NCI-H2171 treated with DMSO at 0.1 percent for 48 hours (cell line): ENCODE measurements around the gene PSKH1.
"Not testable (repeated sequence)": the region's sequence is repeated elsewhere in the genome, so short reads cannot be mapped to it uniquely, and the experiment has no call there.

Source experiments
- DNase-seq: peaks from one replicate; lab custom pipeline; 2025; lab: John Stamatoyannopoulos, UW

PSKH1 gene

GRCh38 chr16:67926181-67926750, 33.2 kb downstream of the PSKH1 start:
- peak; percentile 98 for DNase-seq

GRCh38 chr16:67927131-67927941, 34.3 kb downstream of the PSKH1 start:
- DNase-seq = no peak

- no peak for DNase-seq
Observed at GRCh38 chr16:67928147-67928546, 35.1 kb downstream of the PSKH1 start.

- peak; percentile 70 for DNase-seq
Observed at GRCh38 chr16:67928561-67929364, 35.7 kb downstream of the PSKH1 start.

GRCh38 chr16:67930191-67930590, 37.1 kb downstream of the PSKH1 start:
- no peak for DNase-seq

GRCh38 chr16:67930678-67931211, 37.7 kb downstream of the PSKH1 start:
- DNase-seq = no peak

- no peak for DNase-seq
Observed at GRCh38 chr16:67931712-67932461, 38.8 kb downstream of the PSKH1 start, which contains the start of gene CTRL. Gene CTRL (minus strand): TSS chr16:67931862. CDS start chr16:67931852, 10 bp downstream.

- DNase-seq = no peak
Observed at GRCh38 chr16:67932462-67932840, 39.4 kb downstream of the PSKH1 start.

- DNase-seq = no peak
Observed at GRCh38 chr16:67933805-67934204, 40.8 kb downstream of the PSKH1 start.

GRCh38 chr16:67934306-67935100, 41.4 kb downstream of the PSKH1 start:
- peak; percentile 25 for DNase-seq

- no peak for DNase-seq
Observed at GRCh38 chr16:67935101-67935401, 42.0 kb downstream of the PSKH1 start.

GRCh38 chr16:67935402-67936123, 42.5 kb downstream of the PSKH1 start:
- DNase-seq = peak; percentile 98

GRCh38 chr16:67936124-67936879, 43.2 kb downstream of the PSKH1 start, which contains the start of gene PSMB10:
Gene PSMB10 (minus strand): TSS chr16:67936850. CDS start chr16:67936749, 101 bp downstream.
- peak; percentile 49 for DNase-seq

GRCh38 chr16:67936880-67937605, 44.0 kb downstream of the PSKH1 start:
- DNase-seq = no peak

- DNase-seq = not testable (repeated sequence)
Observed at GRCh38 chr16:67937713-67938112, 44.7 kb downstream of the PSKH1 start.

GRCh38 chr16:67939507-67940445, 46.7 kb downstream of the PSKH1 start:
- no peak for DNase-seq

- no peak for DNase-seq
Observed at GRCh38 chr16:67940446-67941089, 47.5 kb downstream of the PSKH1 start.
